Right forelimb (tissue), 1 donor: ENCODE data around the gene ZNF836.

Source experiments
- DNase-seq: peaks from one replicate; pipeline ENCODE4 v3.0.0-alpha.2; 2018

The ZNF836 gene

DNA sequence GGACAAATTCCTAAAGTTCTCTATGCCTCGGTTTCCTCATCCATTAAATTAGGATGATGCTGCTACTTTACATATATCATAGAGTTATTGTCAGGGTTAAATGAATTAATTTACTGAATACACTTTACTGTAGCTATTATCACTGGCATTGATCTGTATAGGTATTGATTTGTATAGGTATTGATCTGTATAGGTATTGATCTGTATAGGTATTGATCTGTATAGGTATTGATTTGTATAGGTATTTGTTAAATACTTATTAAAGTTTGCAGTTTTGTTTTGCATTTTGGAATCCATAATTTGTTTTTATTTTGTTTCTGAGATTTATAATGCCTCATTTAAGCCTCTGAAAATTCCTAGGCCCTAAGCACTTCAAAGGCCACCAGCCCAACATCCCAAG is 16.0 kb upstream of the ZNF836 start:
- no peak for DNase-seq

DNA sequence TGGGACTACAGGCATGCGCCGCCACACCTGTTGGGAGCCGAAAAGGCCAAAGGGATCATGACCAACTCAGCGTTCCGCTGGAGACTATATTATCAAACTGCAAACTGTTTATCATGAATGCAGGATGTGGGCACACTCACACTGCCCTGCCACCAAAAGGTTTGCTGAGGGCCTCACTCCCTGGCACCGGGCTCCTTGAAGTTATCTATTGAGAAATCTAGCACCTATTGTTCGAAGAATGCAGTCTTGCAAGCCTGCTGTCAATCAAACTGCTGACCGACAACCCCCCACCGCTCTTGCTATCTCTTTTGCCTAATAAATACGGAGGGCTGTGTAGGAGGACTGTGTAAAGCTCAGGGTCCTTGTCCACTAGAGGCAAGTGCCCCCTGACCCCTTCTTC is 5.2 kb upstream of the ZNF836 start:
- DNase-seq: no peak

DNA sequence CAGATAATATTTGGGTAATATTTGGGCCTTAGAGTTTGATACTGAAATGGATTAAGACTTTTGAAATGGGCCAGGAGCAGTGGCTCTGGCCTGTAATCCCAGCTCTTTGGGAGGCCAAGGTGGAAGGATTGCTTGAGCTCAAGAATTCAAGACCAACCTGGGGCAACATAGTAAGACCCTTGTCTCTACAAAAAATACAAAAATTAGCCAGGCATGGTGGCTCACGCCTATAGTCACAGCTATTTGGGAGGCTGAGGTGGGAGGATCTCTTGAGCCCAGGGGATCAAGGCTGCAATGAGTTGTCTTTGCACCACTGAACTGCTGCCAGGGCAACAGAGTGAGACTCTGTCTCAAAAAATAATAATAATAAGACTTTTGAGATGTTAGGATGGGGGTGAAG is 926 bp upstream of the ZNF836 start:
- DNase-seq: no peak

DNA sequence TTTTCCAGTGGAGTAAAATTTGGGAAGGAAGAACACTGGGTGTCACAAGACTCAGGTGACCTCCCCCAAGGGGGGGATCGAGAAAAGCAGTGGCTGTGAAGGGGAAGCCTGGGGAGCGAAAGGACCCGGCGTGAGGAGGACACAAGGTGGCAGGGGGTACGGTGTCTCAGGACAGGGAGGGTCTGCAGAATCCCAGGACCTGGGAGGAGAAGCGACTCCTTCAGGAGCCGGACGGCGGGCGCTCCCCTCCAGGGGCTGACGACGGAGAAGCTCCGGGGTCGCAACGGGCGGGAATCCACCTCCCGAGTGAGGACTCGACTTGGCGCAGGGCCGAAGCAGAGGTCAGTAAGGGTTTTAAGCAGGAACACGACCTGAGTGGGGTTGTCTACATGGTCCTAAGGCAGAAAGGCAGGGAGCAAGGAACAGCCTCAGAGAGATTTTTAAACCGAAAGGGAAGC is 529 bp downstream of the ZNF836 start:
- DNase-seq: peak; percentile 62

DNA sequence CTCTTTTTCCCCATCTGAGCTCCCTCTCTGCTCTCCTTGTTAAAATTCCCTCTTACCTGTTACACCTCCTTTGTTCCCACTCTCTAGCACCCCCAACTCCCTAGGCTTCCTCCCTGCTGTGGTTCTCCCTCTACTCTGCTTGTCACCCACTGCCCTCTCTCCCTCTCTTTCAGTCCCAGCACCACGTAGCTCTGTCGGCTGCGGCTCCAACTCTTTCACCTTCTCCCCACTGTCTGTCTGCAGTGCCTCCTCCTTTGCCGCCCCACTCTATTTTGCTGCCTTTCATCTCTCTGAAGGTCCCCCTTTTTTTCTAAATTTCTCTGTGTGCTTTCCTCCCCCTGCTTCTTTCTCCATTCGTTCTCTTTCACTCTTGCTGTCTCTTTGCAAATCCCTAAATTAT is 1.1 kb downstream of the ZNF836 start:
- no peak for DNase-seq

DNA sequence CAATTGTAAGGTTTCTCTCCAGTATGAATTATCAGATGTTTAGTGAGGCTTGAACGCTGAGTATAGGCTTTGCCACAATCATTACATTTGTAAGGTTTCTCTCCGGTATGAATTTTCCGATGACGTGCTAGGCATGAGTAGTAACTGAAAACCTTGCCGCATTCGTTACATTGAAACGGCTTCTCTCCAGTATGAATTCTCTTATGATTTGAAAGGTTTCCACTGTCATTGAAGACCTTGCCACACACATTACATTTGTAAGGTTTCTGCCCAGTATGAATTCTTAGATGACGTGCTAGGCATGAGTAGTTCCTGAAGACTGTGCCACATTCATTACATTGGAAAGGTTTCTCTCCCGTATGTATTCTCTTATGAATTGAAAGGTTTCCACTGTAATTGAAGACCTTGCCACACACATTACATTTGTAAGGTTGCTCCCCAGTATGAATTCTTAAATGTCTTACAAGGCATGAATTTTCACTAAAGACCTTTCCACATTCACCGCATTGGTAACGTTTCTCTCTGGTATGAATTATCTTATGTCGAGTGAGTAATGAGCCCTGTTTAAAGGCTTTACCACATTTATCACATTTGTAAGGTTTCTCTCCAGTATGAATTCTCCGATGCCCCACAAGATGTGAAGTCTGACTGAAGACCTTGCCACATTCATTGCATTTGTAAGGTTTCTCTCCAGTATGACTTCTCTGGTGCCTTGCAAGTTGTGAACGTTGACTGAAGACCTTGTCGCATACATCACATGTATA is 15.6 kb downstream of the ZNF836 start:
- no peak for DNase-seq

DNA sequence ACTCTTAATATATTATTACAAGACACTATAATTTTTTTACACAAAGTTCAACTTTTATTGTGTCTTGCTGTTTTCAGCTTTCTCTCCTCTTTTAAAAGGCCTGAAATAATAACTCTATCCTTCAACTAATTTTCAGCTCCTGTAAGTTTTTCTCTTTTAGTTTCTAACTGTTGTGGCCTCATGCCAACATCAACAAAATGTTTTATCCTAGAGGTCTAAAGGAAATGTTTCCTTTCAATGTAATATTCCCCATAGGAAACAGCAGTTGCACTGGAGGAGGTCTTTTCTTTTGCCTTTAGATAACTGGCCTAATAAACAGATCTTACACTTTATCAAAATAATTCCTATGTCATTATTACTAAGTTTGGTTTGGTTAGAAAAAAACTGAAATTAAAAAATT is 23.2 kb downstream of the ZNF836 start:
- DNase-seq: no peak

DNA sequence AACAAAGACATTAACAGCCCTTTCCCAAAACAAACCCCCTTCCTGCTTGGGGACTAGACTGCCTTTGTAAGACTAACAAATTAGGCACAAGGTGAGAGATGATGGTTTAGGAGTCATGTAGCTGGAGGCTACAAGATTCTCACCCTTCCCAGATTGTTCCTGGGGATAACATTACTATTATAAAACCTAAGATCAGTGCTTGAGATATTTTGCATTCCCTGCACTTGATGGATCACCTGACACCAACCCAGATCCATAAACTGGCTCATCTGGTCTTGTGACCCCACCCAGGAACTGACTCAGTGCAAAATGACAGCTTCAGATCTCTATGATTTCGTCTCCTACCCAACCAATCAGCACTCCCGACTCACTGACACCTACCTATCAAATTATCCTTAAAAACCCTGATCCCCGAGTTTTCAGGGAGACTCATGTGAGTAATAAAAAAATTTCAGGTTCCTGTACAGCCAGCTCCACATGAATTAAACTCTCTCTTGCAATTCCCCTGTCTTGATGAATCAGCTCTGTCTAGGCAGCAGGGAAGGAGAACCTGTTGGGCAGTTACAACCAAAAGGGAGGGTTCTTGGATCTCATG is 29.3 kb downstream of the ZNF836 start:
- no peak for DNase-seq

DNA sequence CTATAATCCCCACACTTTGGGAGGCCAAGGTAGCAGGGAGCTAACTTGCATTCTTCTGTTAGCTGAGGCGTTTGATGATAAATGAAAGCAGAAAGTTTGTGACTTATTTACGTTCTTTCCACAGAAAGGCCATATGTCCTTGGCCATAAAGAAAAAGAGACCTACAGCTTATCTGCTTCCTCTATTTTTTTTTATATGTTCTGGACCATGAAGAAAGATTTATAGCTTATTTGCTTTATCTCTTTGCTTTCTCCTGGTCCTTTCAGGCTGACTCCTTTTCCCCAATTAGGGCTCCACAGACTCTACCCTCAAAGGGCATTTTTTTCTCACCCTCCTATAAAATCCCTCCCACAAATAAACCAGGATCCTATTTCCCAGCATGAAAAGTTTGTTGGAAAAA is 30.2 kb downstream of the ZNF836 start:
- no peak for DNase-seq

DNA sequence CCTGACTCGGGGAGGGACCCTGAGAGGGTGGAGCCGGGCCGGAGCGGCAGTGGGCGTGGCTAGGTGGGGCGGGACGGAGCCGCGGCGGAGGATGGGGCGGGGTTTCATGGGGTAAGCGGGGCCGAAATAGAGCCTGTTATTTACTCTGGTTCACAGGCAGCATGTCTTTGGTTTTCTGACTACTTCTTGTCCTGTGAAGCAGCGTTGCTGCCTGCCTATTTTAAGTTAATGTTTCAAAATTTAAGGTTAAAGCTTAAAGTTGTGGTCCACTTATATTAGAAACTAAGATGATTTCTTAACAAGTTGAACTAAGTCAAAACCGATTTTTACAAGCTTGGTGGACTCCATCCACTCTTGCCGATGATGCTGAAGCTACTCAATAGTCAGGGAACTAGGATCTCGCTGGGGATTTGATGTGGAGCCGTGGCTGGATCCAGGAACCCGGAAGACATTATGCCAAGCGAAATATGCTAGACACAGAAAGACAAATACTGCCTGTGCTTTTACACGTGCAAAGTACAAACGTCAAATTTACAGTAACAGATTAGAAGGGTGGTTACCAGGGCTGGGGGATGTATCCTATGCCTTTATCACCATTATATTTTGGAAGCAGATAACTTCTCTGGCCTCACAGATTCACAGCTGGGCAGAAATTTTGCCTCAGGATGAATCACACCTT is 31.2 kb downstream of the ZNF836 start:
- no peak for DNase-seq

DNA sequence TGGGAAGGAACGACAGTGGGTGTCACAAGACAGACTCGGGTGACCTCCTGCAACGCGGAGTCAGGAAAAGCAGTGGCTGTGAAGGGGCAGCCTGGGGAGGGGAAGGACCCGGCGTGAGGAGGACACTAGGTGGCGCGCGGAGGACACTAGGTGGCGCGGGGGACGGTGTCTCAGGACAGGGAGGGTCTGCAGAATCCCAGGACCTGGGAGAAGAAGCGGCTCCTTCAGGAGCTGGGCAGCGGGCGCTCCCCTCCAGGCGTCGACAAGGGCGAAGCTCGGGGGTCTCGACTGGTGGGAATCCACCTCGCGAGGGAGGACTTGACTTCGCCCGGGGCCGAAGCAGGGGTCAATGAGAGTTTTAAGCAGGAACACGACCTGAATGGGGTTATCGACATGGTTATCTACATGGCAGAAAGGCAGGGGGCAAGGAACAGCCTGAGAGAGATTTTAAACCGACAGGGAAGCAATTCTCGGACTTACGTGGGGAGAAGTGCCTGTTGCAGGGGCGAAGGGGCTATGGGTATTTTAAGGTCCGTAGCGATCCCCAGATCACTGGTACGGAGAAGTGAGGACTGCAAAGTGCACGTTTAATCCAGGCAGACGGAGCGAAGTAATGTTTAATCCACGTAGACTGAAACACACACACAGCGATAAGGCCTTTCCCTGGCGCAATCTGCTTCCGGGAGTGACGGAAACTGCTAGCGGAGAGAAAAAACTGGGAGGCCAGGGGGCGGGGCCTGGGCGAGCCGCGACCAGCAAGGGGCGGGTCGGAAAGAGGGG is 32.0 kb downstream of the ZNF836 start, which contains the start of gene ZNF616:
TSS of gene ZNF616 (minus strand) at position 687 of the 780 bp plus-strand sequence. CDS start 9,426 bp downstream, outside the sequence.
- DNase-seq: peak; percentile 98

DNA sequence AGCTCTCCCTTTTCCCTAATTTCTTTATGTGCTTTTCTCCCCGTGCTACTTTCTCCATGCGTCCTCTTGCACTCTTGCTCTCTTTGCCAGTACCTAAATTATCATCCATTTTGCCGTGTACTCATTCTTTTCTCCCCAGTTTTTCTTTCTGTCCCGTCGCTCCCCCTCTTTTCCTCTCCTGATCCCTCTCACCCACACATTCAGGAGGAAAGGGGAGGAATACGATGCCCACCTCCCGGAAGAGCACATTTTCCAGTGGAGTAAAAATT is 32.5 kb downstream of the ZNF836 start:
- no peak for DNase-seq

DNA sequence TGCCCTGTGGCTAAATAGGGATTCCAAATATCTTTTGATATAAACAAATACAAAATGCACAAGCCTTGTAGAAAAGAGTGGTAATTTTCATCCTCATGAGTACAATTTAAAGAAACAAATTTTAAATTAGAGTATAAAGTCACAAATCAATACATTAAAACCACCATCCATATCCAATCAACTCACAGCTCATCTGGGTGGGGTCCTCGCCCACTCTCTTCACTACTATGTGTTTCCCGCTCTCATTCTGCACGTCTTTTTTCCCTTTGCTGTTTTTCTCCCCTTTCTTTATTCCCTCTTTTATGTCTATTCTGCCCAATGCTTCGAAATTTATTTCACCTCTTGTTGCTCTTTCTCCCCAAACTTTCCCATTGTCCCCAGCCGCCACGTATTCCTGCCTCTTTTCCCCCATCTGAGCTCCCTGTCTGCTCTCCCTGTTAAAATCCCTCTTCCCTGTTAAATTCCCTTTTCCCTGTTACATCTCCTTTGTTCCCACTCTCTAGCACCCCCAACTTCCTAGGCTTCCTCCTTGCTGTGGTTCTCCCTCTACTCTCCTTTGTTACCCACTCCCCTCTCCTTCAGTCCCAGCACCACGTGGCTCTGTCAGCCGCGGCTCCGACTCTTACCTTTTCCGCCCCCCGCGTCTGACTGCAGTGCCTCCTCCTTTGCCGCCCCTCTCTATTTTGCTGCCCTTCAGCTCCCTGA is 33.0 kb downstream of the ZNF836 start:
- peak; percentile 62 for DNase-seq

DNA sequence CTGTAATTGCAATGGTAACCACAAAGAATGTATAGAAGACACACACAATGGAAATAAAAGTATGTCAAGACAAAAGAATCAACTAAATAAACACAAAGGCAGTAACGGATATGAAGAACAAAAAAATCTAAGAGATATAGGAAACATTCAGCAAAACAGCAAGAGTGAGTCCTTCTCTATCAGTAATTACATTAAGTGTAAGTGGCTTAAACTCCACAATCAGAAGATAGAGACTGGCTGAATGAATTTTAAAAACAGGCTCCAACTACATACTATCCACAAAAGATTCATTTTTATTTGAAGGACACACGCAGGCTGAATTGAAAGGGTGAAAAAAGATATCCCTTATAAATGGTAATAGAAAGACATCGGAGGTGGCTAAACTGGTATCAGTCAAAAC is 51.1 kb downstream of the ZNF836 start:
- no peak for DNase-seq

DNA sequence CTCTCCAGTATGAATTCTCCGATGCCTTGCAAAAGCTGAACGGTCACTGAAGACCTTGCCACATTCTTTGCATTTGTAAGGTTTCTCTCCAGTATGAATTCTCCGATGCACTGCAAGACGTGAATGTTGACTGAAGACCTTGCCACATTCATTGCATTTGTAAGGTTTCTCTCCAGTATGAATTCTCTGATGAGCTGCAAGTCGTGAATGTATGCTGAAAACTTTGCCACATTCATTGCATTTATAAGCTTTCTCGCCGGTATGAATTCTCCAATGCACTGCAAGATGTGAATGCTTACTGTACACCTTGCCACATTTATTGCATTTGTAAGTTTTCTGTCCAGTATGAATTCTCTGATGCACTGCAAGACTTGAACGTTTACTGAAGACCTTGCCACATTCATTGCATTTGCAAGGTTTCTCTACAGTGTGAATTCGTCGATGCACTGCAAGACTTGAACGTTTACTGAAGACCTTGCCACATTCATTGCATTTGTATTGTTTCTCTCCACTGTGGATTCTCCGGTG is 55.8 kb downstream of the ZNF836 start:
- DNase-seq: no peak

DNA sequence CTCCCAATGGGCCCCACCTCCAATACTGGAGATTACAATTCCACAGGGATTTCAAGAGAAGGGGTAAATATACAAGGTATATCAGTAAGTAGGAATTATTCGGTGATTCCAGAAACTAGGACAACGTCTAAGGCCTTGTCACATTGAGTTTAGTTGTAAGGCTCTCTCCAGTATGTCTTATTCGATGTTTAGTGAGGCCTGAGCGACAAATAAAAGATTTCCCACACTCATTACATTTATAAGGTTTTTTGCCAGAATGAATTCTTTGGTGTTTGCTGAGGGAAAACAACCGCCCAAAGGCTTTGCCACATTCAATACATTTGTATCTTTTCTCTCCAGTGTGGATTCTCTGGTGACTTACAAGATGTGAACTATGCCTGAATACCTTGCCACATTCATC is 56.7 kb downstream of the ZNF836 start:
- DNase-seq: no peak

DNA sequence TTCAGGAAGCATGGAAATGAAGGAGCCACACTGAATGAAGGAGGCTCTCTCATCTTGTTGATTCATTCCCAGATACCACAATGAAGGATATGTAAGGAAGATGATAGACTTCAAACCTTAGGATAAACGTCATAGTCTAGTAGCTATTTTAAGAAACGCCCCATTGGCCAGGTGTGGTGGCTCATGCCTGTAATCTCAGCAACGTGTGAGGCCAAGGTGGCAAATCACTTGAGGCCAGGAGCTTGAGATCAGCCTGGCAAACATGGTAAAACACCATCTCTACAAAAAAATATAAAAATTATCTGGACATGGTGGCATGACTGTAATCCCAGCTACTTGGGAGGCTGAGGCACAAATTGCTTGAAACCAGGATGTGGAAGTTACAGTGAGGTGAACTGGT is 58.8 kb downstream of the ZNF836 start:
- no peak for DNase-seq

DNA sequence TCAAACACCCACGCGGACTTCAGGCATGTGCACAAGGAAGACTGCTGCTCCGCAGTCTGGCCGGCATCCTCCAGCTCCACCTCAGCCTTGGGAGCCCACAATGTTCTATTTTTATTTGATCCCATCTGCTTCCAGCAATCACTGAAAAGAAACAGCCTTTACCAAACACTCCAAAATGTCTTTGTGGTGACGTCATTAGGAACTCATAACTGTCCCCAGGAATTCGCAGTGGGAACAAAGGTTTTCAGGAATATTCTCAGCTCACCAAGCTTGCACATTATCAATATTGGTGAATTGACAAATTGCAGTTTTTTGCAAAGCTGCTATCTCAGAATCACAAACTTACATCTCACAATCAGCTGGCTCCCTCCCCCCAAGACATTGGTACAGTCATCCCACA is 60.6 kb downstream of the ZNF836 start:
- DNase-seq: no peak
